HepG2 (cell line): Measurements from ENCODE around the gene SUSD2. TPM values are rescaled to one million over a fixed set of nuclear protein-coding genes. Genes with fewer than 3 reads are reported as not detected.

Experiments used
- GABPB1 ChIP-seq: IDR thresholded peaks from 2 replicates; pipeline ENCODE4 v1.6.1; 2016; ENCODE audit warnings: mild to moderate bottlenecking, missing genetic modification reagents, moderate library complexity, missing compliant biosample characterization
- HMGXB4 ChIP-seq, 2 experiments: sonication (generic) in 1 of 2; formaldehyde crosslinking in 1 of 2; IDR thresholded peaks; 2 replicates each; pipeline versions ENCODE4 v1.4.0 to v1.6.1; 2018 to 2020; ENCODE audit warnings: missing genetic modification reagents in 2 of 2, borderline replicate concordance in 1 of 2, low read depth in 1 of 2, mild to moderate bottlenecking in 1 of 2, missing biosample characterization in 1 of 2
- MEIS1 ChIP-seq: sonication (generic); formaldehyde crosslinking; IDR thresholded peaks from 2 replicates; pipeline ENCODE4 v1.9.0; 2021; ENCODE audit warnings: mild to moderate bottlenecking, missing genetic modification reagents, moderate library complexity, borderline replicate concordance
- MIER2 ChIP-seq: IDR thresholded peaks from 2 replicates; pipeline ENCODE4 v1.6.1; 2016; ENCODE audit warnings: missing biosample characterization, missing genetic modification reagents
- MNT ChIP-seq: fragments of 450-650 bp; IDR thresholded peaks from 2 replicates; pipeline ENCODE4 v1.6.1; 2016
- PAF1 ChIP-seq: IDR thresholded peaks from 2 replicates; pipeline ENCODE4 v1.6.1; 2016; ENCODE audit warnings: missing genetic modification reagents, missing compliant biosample characterization
- PHF8 ChIP-seq: sonication (generic); formaldehyde crosslinking; IDR thresholded peaks from 2 replicates; pipeline ENCODE4 v1.5.0; 2020; ENCODE audit warnings: missing genetic modification reagents
- SALL1 ChIP-seq: sonication (generic); formaldehyde crosslinking; IDR thresholded peaks from 2 replicates; pipeline ENCODE4 v1.8.0; 2022; ENCODE audit warnings: mild to moderate bottlenecking, missing genetic modification reagents
- SP140L ChIP-seq: sonication (generic); formaldehyde crosslinking; IDR thresholded peaks from 2 replicates; pipeline ENCODE4 v1.4.0; 2020; ENCODE audit warnings: missing genetic modification reagents, borderline replicate concordance
- SP2 ChIP-seq: sonication (generic); formaldehyde crosslinking; IDR thresholded peaks from 2 replicates; pipeline ENCODE4 v1.5.1; 2020; ENCODE audit warnings: mild to moderate bottlenecking, missing genetic modification reagents
- SP4 ChIP-seq: sonication (generic); formaldehyde crosslinking; IDR thresholded peaks from 2 replicates; pipeline ENCODE4 v1.8.1; 2023; ENCODE audit warnings: mild to moderate bottlenecking, missing genetic modification reagents
- TGIF2 ChIP-seq: IDR thresholded peaks from 2 replicates; pipeline ENCODE4 v1.6.1; 2016; ENCODE audit warnings: control low read depth, missing compliant biosample characterization
- ZFP91 ChIP-seq: sonication (generic); formaldehyde crosslinking; IDR thresholded peaks from 2 replicates; pipeline ENCODE4 v1.9.0; 2022; ENCODE audit warnings: missing genetic modification reagents, mild to moderate bottlenecking, borderline replicate concordance
- ZKSCAN5 ChIP-seq: sonication (generic); formaldehyde crosslinking; IDR thresholded peaks from 2 replicates; pipeline ENCODE4 v1.5.1; 2020; ENCODE audit warnings: mild to moderate bottlenecking, missing genetic modification reagents
- ZNF136 ChIP-seq: sonication (generic); formaldehyde crosslinking; IDR thresholded peaks from 2 replicates; pipeline ENCODE4 v1.8.1; 2022; ENCODE audit warnings: low read depth, mild to moderate bottlenecking, moderate library complexity, missing genetic modification reagents
- ZNF280B ChIP-seq: sonication (generic); formaldehyde crosslinking; IDR thresholded peaks from 2 replicates; pipeline ENCODE4 v1.5.0; 2020; ENCODE audit warnings: missing genetic modification reagents, mild to moderate bottlenecking, borderline replicate concordance
- ZNF570 ChIP-seq: sonication (generic); formaldehyde crosslinking; IDR thresholded peaks from 2 replicates; pipeline ENCODE4 v1.4.0; 2020; ENCODE audit warnings: mild to moderate bottlenecking, missing genetic modification reagents, borderline replicate concordance
- ZNF572 ChIP-seq: sonication (generic); formaldehyde crosslinking; IDR thresholded peaks from 2 replicates; pipeline ENCODE4 v1.5.1; 2020; ENCODE audit warnings: mild to moderate bottlenecking, missing genetic modification reagents
- ZNF704 ChIP-seq: sonication (generic); formaldehyde crosslinking; IDR thresholded peaks from 2 replicates; pipeline ENCODE4 v1.8.1; 2023; ENCODE audit warnings: mild to moderate bottlenecking, inconsistent platforms, moderate library complexity, missing genetic modification reagents, borderline replicate concordance
- polyA plus RNA-seq, 8 experiments: library from polyadenylated mRNA; depleted of rRNA in 3 of 8; stranded (reverse) in 7 of 8; unstranded in 1 of 8; fragments of >200 nt; fragmentation: Illumina TruSeq in 4 of 8; extraction: Trizol in 4 of 8; gene quantifications; 2 replicates each; pipeline versions ENCODE4 v1.2.1 to v1.2.3, GENCODE V29; 2011 to 2016; ENCODE audit warnings: low read depth in 4 of 8, missing spikeins in 1 of 8, mixed read lengths in 1 of 8; ENCODE audit not compliant: insufficient read depth in 1 of 8
- total RNA-seq, 5 experiments: library from RNA; depleted of rRNA; stranded (reverse); fragments of >200 nt; fragmentation: Illumina TruSeq; extraction: Trizol; gene quantifications; 2 replicates each; pipeline ENCODE4 v1.2.3, GENCODE V29; 2016; ENCODE audit warnings: low read depth in 1 of 5

The SUSD2 gene
- total and polyA plus RNA-seq, 2 of the 13 experiments (the other 11 are each of a cell fraction or from before 2014, with no cell fraction given) = 2.1 to 11.0 TPM

- TF ChIP-seq ZNF280B = no peak
- TF ChIP-seq HMGXB4 (CRISPR knock-in tag; IDR thresholded peaks at IDR 0.05; ENCODE audit: borderline replicate concordance in 1 of 2, low read depth in 1 of 2) = 0 out of 4 replicates have a peak, but pooled peaks of 1 of the 2 experiments have one; percentile 32
- 0 out of 2 replicates have a peak, but pooled peaks have one; percentile 63 for TF ChIP-seq ZNF572 (CRISPR knock-in tag)
- no peak for TF ChIP-seq ZKSCAN5 (CRISPR knock-in tag)
- no peak for TF ChIP-seq SP2 (CRISPR knock-in tag)
- TF ChIP-seq MIER2 (CRISPR knock-in tag) = no peak
- no peak for TF ChIP-seq PHF8 (CRISPR knock-in tag)
- TF ChIP-seq SP140L = no peak
- TF ChIP-seq ZFP91 (CRISPR knock-in tag) = peak; percentile 60; the same call in 1 of the 2 replicates
- 0 out of 2 replicates have a peak, but pooled peaks have one; percentile 47 for TF ChIP-seq TGIF2 (CRISPR knock-in tag)
- TF ChIP-seq SP4 (CRISPR knock-in tag) = no peak
- TF ChIP-seq SALL1 (CRISPR knock-in tag) = peak; percentile 23; the same call in 1 of the 2 replicates
- no peak for TF ChIP-seq ZNF570 (CRISPR knock-in tag)
- TF ChIP-seq GABPB1 (CRISPR knock-in tag) = peak; percentile 20; the same call in 1 of the 2 replicates
- TF ChIP-seq ZNF136 = no peak
- no peak for TF ChIP-seq ZNF704
- TF ChIP-seq MEIS1 (CRISPR knock-in tag) = peak; percentile 64; the same call in 1 of the 2 replicates
- TF ChIP-seq MNT = no peak
- no peak for TF ChIP-seq PAF1 (CRISPR knock-in tag)
Observed at GRCh38 chr22:24175160-24175808, 6.0 kb upstream of the SUSD2 start (continued).
